Upper lobe of right lung (tissue), 1 donor: Measurements from ENCODE around the gene SUPT4H1. TPM values are rescaled to one million over a fixed set of nuclear protein-coding genes. Genes with fewer than 3 reads are reported as not detected.
A peak's percentile ranks its signal among the peaks of the same experiment; 100 is the strongest.
"Not testable (repeated sequence)": the region's sequence is repeated elsewhere in the genome, so short reads cannot be mapped to it uniquely, and the experiment has no call there.

Experiments
- ATAC-seq: fragments of 200-7000 bp; cut with Tn5 transposase; one replicate; pipeline ENCODE4 v1.9.1; 2020; ENCODE audit warnings: mild to moderate bottlenecking, moderate library complexity
- DNase-seq: peaks from one replicate; pipeline ENCODE4 v3.0.0-alpha.2; 2020
- H3K27ac ChIP-seq: fragments of 200-600 bp; one replicate; pipeline ENCODE4 v1.8.0; 2022
- H3K27me3 ChIP-seq: fragments of 200-600 bp; one replicate; pipeline ENCODE4 v1.8.0; 2022; ENCODE audit warnings: mild to moderate bottlenecking
- H3K36me3 ChIP-seq: fragments of 200-600 bp; one replicate; pipeline ENCODE4 v1.8.0; 2022
- H3K4me1 ChIP-seq: fragments of 200-600 bp; one replicate; pipeline ENCODE4 v1.8.0; 2022
- H3K4me3 ChIP-seq: fragments of 200-600 bp; one replicate; pipeline ENCODE4 v1.8.0; 2022; ENCODE audit warnings: mild to moderate bottlenecking
- H3K9me3 ChIP-seq: fragments of 200-600 bp; one replicate; pipeline ENCODE4 v1.8.0; 2022
- intact Hi-C: fragments of 100-400 bp; cut with DNase I; formaldehyde crosslinking; loops from one replicate; pipeline ENCODE4 v1.11.0; 2022
- long read RNA-seq: library from polyadenylated mRNA; unstranded; transcript quantifications from one replicate; pipeline ENCODE4 v2.0.0, GENCODE V29; 2021
- total RNA-seq: library from RNA; stranded (reverse); fragmentation: NEBNext Ultra II Directional; extraction: Animal tissue kit (Norgen Biotek cat#: 25700); gene quantifications from one replicate; pipeline ENCODE4 v1.2.1, GENCODE V29; 2021
- TF ChIP-seq, protein P1 (sequence below): fragments of 200-600 bp; IDR thresholded peaks from one replicate; pipeline ENCODE4 v1.8.0; 2022; ENCODE audit warnings: antibody characterized with exemption
- donor health status: DM: no; HTN: yes; CAD: no; lungs with severe emphysema.

SUPT4H1 gene
- total RNA-seq: 82.4 TPM
- long read RNA-seq, transcript SUPT4H1-202 (5 exons, 1,643 nt): minor isoform, 5 of 18 reads
- long read RNA-seq, transcript SUPT4H1-201 (5 exons, 1,489 nt): major isoform, 12 of 18 reads
- long read RNA-seq, partial matches to known transcripts: 0 of 18 reads
- long read RNA-seq, other reads (novel, unspliced or antisense): 1 of 18 reads

DNA sequence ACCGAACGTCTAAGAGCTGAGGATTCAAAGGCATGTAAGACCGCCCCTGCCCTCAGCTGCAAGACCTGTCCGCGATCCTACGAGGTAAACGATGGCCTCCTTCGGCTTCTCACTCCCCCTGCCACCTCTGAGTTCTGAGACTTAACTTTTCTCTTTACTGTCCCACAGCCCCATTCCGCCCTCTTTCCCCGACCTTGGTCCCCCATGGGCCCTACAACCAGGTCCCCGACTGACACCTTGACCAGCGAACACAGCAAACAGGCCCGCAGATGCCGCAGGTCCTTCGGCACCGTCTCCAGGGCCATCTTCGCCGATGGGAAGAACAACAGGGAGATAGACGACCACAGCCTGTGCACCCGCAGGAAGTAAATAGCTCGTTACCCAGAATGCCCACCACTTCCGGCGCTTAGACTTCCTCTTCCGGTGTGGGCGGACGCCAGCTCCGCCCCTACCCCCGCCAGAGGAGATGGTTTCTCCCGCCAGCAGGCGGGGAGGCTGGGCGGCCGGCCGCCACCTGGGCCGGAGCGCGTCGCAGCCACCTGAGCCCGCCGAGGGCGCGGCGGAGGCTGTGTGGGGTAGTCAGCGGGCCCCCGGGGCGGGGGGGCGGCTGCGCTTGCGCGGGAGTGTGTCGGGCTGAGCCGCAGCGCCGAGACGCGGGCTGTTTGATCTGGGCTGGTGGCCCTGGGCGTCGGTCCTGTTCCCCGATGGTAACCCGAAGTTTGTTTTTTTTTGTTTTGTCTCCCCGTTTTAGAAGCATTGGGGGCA is at the start of gene SUPT4H1:
Gene SUPT4H1, minus strand, starts transcription at position 371 of the 765 bp plus-strand sequence. Its CDS starts 66 bp downstream, at position 305.
- Histone ChIP-seq H3K4me3 (peak within 1 kb of the TSS; percentile 95), H3K36me3 (peaks cover 37% of the 10 kb centered on the region), H3K9me3 (no peaks in the 10 kb centered on the region), H3K4me1 (peaks cover 9% of the 10 kb centered on the region), H3K27ac (peak within 1 kb of the TSS; percentile 97), H3K27me3 (no peaks in the 10 kb centered on the region)
- DNase-seq (peak; percentile 96), ATAC-seq (peak; percentile 98)
- intact Hi-C loops: no loop called here
- TF ChIP-seq, protein P1, sequence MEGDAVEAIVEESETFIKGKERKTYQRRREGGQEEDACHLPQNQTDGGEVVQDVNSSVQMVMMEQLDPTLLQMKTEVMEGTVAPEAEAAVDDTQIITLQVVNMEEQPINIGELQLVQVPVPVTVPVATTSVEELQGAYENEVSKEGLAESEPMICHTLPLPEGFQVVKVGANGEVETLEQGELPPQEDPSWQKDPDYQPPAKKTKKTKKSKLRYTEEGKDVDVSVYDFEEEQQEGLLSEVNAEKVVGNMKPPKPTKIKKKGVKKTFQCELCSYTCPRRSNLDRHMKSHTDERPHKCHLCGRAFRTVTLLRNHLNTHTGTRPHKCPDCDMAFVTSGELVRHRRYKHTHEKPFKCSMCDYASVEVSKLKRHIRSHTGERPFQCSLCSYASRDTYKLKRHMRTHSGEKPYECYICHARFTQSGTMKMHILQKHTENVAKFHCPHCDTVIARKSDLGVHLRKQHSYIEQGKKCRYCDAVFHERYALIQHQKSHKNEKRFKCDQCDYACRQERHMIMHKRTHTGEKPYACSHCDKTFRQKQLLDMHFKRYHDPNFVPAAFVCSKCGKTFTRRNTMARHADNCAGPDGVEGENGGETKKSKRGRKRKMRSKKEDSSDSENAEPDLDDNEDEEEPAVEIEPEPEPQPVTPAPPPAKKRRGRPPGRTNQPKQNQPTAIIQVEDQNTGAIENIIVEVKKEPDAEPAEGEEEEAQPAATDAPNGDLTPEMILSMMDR: peak; percentile 6

DNA sequence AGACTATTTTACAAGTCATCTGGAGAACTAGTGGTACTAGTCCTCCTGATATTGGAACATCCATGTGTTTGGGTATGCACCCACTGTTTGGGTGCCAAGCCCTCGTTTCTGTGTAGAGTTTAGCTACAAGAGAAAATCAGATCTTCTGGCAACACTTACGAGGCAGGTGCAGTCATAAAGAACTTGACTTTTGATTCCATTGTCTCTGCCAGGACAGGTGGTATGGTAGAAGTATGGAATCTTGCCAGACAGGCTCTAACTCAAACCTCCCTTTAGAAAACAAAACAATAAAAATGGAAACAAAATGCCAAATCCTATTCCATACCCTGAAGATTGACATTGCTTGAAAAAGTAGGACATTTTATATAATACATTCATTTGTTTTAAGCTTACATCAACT is 49.3 kb upstream of the SUPT4H1 start:
- H3K4me1 ChIP-seq: no peaks in the 10 kb centered on the region
- ATAC-seq (no peak), DNase-seq (no peak)
- H3K9me3 ChIP-seq: no peaks in the 10 kb centered on the region
- TF ChIP-seq, protein P1: no peak
- no peaks in the 10 kb centered on the region for H3K36me3 ChIP-seq
- H3K4me3 ChIP-seq: no peak overlapping the region
- intact Hi-C loops: no loop called here
- H3K27me3 ChIP-seq: no peaks in the 10 kb centered on the region
- H3K27ac ChIP-seq: no peak overlapping the region

DNA sequence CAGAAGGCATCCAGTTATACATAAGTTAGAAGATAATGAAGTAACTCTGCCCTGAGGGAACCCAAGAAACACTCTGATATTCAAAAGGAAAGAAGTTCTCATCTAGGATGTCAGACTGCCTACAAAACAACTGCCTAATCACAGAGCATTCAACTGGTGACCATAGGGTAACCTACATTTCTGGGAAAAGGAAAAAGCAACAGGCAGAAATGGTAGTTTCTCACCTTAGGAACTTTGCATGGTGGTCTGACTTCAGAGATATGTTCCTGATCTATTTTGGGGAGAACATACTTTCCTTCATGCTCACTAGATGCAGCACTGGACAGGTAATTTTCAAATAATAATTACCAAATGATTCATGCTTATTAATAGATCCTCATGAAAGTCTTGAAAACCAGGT is 48.8 kb upstream of the SUPT4H1 start:
- TF ChIP-seq, protein P1: no peak
- no peaks in the 10 kb centered on the region for H3K9me3 ChIP-seq
- DNase-seq (no peak), ATAC-seq (no peak)
- intact Hi-C loops: no loop called here
- H3K36me3 ChIP-seq: no peaks in the 10 kb centered on the region
- no peaks in the 10 kb centered on the region for H3K27me3 ChIP-seq
- H3K27ac ChIP-seq: no peak overlapping the region
- H3K4me1 ChIP-seq: no peaks in the 10 kb centered on the region
- no peak overlapping the region for H3K4me3 ChIP-seq

DNA sequence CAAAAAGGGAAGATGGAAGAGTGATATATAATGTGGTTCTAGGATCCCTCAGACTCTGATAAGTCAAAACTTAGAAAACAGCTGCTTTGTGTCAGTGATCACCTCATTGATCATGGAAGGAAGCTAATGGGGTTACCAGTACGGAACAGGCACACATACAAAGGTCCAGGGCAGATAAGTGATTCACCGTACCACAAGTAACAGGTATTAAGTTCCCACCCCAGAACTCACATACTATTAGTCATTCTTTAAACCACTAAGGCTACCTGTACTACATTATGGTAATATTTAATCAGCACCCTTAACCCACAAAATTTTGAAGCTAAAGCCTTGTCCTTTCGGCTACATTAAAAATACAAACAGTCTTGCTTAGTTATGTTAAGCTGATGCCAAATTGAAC is 48.0 kb upstream of the SUPT4H1 start:
- intact Hi-C loops: no loop called here
- Histone ChIP-seq H3K36me3 (no peaks in the 10 kb centered on the region), H3K9me3 (no peaks in the 10 kb centered on the region), H3K27ac (no peak overlapping the region), H3K4me3 (no peak overlapping the region), H3K4me1 (no peaks in the 10 kb centered on the region), H3K27me3 (no peaks in the 10 kb centered on the region)
- TF ChIP-seq, protein P1: no peak
- no peak for ATAC-seq
- DNase-seq: no peak

DNA sequence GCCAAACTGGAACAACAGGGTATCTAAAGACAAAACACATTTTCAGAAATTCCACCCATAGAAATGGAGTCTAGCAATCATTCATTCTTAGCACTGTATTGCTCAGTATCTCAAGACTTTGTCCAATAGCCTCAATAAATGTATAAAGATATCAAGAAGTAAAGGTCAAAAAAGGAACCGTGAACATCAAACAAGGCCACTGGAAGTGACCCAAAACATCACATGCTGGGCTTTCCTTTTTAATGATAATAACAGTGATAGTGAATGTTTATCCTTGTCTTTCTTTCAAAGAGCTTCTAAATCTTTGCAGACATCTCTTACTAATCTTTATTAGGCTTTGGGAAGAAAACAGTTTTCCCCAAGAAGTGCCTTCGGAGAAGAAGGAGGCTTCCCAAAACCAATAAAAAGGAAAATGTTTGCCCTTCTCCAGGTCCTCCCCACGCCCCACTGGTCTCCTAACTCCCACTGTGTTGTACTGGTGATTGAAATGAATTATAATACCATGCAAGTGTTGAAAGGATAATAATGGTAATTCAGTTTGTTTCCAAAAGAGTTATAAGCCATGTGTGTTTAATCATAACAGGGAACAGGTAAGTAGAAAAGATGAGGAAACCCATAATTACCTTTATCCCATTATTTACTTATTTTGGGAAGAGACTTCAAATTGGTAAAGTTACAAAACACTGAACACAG is 46.7 kb upstream of the SUPT4H1 start:
- no peak overlapping the region for H3K4me3 ChIP-seq
- no peak overlapping the region for H3K27ac ChIP-seq
- H3K9me3 ChIP-seq: no peaks in the 10 kb centered on the region
- intact Hi-C loops: no loop called here
- ATAC-seq (no peak), DNase-seq (no peak)
- no peaks in the 10 kb centered on the region for H3K4me1 ChIP-seq
- H3K36me3 ChIP-seq: no peaks in the 10 kb centered on the region
- TF ChIP-seq, protein P1: no peak
- no peaks in the 10 kb centered on the region for H3K27me3 ChIP-seq

DNA sequence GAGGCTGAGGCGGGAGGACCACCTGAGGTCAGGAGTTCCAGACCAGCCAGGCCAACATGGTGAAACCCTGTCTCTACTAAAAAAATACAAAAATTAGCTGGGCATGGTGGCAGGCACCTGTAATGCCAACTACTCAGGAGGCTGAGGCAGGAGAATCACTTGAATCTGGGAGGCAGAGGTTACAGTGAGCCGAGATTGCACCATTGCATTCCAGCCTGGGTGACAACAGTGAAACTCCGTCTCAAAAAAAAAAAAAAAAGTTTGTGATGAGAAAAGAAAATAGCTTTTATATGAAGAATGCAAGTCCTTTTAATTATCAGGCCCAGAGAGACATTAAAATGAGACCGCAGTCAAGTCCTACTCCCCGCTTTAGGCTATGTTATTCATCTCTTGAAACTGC is 45.4 kb upstream of the SUPT4H1 start:
- DNase-seq, H3K27me3 ChIP-seq, H3K4me1 ChIP-seq, H3K36me3 ChIP-seq, H3K4me3 ChIP-seq, intact Hi-C loops, H3K9me3 ChIP-seq, H3K27ac ChIP-seq, ATAC-seq: not testable (repeated sequence)
